GM19351 (cell line): Measurements from ENCODE around the gene THY1.
"Not testable (repeated sequence)": the region's sequence is repeated elsewhere in the genome, so short reads cannot be mapped to it uniquely, and the experiment has no call there.

ENCODE experiments used
- ATAC-seq: cut with Tn5 transposase; IDR thresholded peaks from one replicate; pipeline ENCODE4 v1.9.1; 2021; ENCODE audit warnings: mild to moderate bottlenecking, moderate library complexity; ENCODE audit not compliant: unreplicated experiment

The THY1 gene

DNA sequence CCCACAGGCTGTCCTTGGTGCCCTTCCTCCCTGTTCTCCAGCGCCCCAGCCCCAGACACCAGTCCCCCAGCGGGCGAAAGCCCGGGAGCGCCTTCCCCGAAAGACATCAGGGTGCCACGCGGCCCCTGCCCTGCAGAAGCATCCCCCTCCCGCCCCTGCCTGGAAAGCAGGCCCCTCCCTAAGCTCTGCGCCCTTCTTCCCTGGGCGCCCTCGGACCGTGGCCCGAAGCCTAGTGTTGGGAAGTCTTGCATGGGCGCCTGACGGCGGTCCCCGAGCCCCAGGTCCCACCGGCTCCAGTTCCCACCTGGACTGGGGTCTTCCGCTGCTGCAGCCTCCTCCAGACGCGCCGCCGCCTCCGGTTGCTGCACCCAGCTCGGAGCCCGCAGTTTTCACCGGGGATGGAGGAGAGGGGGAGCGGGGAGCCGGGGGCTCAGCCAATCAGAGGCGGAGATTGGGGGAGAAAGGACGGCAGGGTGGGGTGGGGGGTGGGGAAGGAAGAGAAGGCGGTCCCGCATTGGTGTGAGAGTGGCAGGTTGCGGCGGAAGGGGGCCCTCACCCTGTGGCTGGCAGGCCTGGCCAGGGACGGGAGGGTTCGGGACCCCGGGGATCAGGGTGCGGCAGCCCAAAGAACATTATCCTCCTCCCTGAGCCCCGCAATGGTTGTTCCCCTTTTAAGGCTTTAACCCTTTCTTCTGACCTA, at the start of gene THY1:
Gene THY1, minus strand, starts transcription at position 364 of the 700 bp plus-strand sequence. CDS start 2,267 bp downstream, outside the sequence.
- ATAC-seq = no peak

DNA sequence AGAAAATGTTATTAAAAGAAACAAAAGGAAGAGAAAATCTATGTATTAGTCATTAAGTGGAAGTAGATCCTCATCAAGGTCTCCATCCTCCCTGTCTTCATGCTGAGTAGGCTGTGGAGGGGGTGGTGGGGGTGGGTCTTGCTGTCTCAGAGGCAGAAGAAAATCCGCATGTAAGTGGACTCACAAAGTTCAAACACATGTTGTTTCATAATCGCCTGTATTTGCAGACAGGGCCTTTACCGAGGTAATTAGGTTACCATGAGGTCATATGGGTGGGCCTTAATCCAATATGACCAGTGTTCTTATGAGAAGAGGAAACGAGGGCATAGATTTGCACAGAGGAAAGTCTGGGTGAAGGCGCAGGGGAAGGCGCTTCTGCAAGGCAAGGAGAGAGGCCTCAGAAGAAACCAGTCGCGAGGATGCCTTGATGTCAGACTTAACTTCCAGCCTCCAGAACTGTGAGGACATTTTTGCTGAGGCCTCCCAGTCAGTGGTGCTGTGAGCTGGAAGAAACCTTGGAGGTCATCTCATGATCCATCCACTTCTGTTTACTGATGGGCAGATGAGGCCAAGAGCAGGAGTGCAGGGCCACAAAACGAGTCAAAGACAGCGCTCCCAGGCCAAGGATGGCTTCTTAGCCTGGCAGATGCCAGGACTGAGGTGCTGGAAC, 49.3 kb upstream of the THY1 start:
- ATAC-seq = no peak

DNA sequence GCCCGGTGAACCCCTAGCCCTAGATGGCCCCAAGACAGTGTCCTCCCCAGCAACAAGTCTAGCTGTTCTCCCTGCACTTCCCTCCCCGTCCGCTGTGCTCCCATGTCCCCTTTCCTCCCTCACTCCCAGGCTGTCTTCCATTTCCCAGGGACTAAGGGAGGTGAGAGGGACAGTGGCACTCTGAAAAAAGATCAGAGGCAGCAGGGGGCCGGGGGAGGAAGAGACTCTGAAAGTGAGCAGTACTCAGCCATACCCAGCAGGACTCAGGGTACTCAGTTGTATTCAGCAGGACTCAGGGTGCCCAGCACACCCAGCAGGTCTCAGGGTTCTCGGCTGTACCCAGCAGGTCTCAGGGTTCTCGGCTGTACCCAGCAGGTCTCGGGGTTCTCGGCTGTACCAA, 48.4 kb upstream of the THY1 start:
- no peak for ATAC-seq

DNA sequence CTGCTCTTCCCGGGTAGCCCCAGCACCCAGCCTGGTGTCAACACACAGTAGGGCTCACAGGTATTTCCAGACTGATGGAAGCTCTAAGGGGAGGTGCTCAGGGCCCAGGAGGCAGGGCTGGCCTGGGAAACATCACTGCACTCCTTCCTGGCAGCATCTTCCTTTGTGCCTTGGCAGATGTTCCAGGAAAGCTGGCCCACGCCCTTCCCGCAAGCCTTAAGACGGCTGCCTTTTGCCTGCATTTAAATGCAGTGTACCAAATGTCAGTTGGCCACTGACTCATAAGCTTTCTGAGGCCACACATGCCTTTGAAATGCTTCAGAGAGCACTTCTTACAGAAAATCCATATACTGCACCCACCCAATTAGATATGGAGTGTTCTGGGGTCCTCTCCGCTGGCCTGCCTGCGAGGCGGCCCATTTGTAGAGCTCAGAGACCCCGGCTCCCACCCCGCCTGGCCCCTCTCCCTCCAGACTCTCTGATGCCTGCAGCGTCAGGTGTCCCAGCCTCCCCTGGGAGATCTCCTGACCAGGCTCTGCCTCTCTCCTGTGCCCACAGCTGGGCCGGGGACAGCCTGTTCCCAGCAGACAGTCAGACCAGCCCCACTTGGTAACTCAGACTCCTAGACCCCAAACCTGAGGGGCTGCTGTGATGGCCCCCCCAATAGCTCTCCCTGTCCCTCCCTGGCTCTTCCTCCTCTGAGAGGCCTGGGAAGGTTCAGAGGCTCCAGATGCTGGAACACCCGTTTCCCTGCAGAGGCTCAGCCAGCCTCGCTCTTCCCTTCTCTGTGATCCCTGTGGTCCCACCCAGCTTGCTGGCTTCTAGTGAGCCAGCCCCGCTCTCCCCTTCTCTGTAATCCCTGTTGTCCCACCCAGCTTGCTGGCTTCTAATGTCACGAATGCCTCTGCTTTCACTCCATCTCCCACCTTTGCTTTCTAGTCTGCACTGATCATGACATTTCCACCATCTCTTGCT, 47.6 kb upstream of the THY1 start:
- no peak for ATAC-seq

DNA sequence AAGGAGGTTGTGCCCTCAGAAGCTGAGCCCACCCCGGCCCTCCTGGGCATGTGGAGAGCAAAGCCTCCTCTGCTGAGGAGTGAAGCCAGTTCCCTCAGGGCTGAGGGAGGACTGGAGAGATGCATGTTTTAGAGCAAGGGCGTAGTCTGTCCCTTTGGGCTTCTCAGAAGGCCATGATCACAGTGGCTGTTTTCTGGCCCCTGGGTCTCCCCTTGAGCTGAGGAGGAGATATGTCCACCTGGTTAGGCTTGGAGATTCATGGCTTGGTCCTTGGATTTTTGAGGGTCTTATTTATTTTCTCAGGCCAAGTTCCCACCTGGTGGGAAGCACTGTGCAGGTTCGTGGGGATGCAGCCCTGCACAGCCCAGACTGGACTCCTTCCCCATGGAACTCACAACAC, 46.5 kb upstream of the THY1 start:
- no peak for ATAC-seq

DNA sequence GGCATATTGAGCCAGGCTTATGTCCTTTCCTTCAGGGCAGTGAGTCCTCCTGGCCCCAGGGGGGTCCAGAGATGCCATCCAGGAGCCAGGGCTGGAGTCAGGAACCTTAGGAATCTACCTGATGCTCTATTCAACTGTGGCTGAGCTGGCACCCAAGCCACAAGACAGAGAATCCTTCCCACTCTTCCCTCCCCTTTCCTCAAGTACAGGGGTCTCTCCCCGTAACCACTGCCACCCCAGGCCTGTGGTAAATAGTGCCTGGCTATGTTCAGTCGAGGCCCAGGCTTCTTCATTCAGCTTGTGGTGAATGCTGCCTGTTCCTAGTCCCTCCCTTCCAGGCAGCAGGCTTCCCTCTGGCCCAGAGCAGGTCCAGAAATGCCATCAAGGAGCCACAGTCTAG, 45.5 kb upstream of the THY1 start:
- no peak for ATAC-seq

DNA sequence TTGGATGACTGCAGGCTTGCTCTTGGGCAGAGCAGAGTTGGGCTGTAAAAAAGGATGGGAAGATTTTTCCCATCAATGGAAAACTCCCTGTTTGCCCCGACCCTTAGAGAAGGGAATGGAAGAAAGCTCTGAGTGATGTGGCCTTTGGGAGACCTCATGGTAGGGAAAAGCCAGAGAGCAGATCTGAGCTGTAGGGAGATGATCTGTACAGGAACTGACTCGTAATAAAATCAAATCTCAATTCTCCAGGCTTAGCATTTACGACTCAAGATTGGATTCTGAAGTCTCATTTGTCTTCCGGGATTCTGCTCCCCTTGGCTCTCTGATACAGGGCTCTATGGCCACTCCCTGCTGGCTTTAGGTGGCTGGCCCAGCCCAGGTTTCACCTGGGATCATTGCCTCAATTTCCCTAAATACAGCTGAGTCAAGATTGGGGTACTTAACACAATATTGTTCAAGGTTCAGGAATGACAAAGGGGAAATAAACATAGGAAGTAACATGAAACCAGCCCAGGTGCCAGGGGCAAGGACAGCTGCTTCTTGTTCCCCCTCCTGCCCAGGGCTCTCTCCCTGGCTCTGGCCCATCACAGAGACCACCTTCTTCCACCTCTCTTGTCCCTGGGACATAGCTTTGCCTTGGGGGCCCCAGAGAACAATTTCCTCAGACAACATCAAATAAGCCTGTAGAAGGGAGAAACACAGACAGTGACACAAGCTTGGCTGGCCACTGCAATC, 38.4 kb upstream of the THY1 start:
- ATAC-seq = no peak

DNA sequence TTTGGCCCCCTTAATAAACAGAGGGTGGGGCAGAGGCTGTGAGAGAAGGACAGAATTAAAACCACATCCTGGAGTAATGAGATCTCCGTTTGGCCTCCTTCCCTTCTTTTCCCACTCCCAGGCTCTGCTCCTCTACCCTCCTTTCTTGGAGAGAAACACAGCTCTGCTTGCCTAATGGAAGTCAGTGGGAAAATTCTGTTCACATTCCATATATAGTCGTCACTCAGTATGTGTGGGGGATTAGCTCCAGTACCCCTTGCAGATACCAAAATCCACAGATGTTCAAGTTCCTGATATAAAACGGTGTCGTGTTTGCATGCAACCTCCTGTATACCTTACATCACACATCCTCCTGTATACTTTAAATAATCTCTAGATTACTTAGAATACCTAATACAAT, 37.6 kb upstream of the THY1 start:
- ATAC-seq = no peak

DNA sequence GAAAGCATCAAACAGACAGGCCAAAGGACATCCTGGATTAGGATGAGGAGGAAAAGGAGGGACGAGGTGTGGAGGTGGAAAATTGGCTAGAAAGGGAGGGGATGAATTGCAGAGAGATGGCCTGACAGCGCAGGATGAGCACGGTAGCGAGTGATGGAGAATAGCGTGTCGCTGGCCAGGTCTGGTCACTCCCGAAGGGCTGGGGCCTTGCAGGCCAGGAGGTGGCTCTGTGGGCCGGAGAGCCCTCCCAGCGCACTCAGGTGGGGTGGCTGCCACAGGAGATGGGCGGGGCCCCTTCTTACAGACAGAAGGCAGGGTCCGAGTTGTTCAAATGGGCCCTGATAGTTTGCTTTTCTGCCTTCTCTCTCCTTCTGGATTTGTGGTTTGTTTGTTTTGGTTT, 37.1 kb upstream of the THY1 start:
- ATAC-seq = no peak

DNA sequence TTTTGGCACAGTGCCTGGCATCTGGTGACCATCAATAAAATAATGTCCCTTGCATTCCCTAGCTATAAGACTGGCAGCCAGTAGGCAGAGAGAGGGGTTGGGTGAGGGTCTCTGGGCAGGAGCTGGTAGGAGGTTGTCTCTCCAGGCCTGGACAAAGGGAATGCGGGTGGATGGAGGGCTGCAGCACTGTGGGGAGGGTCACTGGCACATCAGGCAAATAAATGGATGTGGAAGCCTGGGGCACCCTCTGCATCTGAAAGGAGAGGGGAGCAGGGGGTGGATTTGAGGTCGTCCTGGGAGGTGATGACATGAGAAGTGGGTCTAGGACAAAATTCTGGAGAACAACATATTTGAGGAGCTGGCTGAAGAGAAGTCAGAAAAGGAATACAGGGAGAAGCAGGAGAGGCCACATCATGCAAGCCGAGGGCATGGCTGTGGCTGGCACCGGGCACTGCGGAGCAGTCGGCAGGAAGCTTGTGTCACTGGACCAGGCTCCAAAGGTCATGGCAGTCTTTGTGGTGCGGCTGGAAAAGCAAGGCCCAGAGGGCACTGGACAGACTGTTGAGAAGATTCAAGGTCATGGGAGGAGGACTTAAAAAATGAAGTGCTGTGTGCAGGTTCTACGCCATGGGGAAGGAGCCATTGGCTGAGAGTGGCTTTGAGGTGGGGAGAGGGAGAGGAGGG, 36.5 kb upstream of the THY1 start:
- ATAC-seq = no peak

DNA sequence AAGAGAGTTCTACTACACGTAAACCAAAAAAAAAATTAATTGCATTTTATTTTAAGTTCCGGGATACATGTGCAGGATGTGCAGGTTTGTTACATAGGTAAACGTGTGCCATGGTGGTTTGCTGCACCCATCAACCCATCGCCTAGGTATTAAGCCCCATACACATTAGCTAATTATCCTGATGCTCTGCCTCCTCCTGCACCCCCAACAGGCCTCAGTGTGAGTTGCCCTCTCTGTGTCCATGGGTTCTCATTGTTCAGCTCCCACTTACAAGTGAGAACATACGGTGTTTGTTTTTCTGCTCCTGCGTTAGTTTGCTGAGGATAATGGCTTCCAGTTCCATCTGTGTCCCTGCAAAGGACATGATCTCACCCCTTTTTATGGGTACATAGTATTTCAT, 32.7 kb upstream of the THY1 start:
- ATAC-seq = not testable (repeated sequence)

DNA sequence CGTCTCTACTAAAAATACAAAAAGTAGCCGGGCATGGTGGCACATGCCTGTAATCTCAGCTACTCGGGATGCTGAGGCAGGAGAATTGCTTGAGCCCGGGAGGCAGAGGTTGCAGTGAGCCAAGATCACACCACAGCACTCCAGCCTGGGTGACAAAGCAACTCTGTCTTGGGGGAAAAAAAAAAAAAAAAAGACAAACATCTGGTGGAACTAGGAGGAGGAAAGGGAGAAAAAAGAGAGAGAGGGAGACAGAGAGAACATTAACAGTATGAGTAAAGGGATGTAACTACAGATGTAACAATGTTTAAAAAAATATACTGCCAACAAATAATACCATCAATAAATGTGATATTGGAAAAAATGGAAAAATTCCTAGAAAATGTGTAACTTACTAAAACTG, 32.3 kb upstream of the THY1 start:
- not testable (repeated sequence) for ATAC-seq

DNA sequence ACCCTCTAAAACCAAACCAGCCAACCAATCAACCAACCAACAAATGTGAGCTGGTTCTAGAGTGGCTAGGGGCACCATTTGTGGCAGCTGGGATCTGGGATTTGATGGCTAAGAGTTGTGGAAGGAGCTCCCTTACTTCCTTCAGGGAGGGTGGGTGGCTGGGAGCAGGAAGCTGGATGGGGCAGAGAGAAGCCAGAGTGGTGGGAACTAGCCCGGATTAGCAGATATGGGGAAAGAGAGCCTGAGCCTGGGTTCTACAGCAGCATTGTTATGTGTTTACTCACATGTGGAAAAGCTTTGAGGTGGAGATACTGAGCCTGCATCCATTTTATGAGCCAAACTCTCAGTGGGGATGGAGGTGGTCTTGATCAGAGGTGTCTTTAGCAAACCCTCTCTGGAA, 30.9 kb upstream of the THY1 start:
- no peak for ATAC-seq

DNA sequence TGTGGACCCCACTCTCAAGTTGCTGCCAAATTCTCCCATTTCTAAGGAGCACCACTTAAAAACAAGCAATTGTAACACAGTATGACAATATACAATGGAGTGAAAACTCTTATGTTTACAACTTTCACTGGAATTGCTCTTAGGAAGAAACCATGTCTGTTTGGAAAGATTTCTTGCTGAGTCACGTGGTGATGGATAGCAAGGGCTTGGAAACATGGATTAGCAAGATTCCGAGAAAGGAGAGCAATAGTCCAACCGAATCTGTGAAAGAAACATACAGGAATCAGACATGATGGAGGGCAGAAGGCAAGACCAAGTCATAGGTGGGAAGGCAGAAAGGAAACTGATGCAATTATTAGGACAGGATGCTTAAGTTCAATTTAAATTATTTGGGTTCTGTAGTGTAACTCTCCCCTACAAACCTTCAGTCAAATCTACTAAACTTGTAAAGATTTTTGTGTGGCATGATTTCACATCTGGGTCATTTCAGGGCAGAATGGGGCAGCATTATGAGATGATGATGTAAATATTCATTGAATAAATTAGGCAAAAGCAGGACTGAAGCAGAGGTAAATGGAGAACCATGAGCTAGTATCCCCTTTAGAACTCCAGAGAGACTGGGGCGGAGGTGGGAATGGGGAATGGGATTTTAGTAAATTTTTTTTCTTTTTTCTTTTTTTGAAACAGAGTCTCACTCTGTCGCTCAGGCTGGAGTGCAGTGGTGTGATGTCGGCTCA, 27.8 kb upstream of the THY1 start:
- ATAC-seq = no peak

DNA sequence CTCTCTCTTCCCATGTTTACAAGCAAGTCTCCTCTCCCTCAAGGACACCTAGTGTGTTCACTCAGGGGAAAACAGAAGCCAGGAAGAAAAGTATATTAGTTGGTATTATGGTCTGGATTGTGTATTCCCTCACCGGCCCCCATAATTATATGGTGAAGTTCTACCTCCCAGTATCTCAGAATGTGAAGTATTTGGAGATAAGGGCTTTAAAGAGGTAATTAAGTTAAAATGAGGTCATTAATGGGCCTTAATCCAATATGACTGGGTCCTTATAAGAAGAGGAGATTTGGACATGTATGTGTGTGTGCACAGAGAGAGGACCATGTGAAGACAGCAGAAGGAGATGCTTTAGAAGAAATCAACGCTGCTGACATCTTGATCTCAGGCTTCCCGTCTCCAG, 26.5 kb upstream of the THY1 start:
- no peak for ATAC-seq

DNA sequence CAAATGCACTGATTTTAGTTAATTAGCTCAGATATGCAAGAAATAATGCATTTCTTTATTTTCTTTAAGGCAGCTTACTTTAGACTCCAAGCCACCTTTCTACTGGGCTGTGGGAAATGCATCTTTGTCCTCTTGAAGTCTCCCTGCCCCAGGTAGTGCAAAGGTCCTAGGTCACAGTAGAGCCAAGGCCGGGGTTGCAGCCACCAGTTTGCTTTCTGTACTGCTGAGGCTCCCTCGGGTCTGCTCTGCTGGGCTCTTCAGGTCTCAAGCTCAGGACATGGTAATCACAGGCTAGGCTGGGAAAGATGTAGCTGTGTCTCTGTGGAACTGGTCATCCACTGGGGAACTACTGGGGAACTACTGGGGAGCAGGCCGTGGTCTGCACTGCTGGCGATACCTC, 25.4 kb upstream of the THY1 start:
- ATAC-seq = no peak

DNA sequence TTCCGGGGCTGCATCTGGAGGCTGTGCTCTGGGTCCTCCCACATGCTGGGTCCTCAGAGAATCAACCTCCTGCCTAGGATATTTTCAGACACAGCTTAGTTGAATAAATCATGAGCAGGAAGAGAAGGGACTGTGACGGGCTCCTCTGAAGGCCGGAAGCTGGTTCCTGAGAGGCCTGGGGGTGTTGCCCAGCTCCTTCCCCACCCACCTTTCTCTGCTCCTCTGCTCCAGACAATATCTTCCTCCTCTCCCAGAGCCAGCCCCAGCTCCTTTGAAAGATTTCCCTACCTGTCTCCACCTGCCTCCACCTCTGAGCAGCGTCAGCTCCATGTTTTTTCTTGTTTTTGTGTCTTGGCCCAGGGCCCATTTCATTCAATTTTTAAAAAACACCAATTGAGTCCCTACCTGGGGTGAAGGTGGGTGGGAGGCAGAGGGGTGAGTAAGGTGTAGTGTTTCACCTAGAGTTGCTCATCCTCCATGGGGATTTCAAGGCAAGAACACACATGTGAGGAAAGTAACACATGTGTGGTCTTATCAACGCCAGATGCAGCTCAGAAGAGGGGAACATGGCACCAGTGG, 24.8 kb upstream of the THY1 start:
- no peak for ATAC-seq

DNA sequence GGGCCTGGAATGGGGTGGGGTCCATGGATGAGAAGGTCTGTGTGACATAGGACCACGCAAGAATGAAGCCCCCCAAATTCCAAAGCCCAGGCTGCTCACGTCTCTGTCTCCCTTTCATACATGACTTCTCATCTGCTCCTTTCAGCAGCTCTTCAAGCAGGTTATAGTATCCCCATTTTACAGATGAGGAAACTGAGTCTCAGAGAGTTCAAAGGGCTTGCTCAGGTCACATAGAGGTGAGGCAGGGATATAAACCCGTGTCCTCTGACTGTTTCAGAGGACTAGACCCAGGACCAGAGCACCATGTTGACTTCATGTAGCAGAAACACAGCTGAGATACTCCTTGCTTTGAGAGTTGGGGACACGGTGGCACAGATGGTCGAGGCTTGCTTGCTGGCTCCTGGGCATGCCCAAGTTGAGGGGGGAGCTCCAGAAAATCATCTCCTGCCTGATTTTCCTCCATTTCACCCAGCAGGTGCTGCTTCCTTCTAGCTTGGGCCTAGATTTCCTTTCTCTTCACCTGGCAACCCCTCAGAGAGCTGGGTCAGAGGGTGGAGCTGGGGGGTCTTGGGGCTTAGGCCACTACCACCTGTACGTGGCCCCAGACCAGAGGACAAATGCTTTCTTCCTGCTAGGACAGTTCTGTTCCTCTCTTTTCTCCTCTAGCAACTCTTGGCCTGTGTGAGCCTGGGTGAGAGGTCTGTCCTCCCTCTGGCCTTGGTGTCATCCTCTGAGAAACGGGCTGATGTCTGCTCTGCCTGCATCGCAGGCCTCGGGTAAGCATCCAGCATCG, 24.1 kb upstream of the THY1 start:
- no peak for ATAC-seq

DNA sequence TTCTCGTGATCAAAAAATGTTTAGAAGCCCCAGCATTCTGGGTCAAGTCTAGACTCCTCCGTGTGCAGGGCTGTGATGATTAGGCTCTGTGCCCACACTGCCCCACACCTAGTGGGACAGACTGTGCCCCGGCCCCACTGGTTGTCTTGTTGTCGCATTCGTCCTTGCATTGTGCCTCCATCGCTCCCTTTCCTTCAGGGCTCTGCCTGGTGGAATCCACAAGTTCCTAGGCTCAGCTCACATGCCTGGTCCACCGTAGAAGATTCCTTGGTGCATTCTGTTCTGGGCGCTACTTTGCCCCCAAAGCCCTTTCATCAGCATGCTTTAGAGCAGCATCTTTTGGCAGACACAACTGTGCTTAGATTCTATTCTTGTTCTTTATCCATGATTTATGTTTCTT, 23.5 kb upstream of the THY1 start:
- ATAC-seq = no peak
